Glutamatergic neuron (in vitro differentiated cells): Measurements from ENCODE around the gene TBC1D14. TPM values are rescaled to one million over a fixed set of nuclear protein-coding genes. Genes with fewer than 3 reads are reported as not detected.

Experiments used
- DNase-seq: peaks from one replicate; pipeline ENCODE4 v3.0.0; 2022
- H3K27ac Mint-ChIP-seq: one replicate; pipeline ENCODE4 v1.8.0; 2020; ENCODE audit warnings: mild to moderate bottlenecking, mixed read lengths, inconsistent platforms; ENCODE audit not compliant: unreplicated experiment
- H3K27me3 Mint-ChIP-seq: one replicate; pipeline ENCODE4 v1.8.0; 2020; ENCODE audit warnings: mild to moderate bottlenecking, moderate library complexity, mixed read lengths, inconsistent platforms; ENCODE audit not compliant: unreplicated experiment
- H3K36me3 Mint-ChIP-seq: one replicate; pipeline ENCODE4 v1.8.0; 2020; ENCODE audit warnings: mild to moderate bottlenecking, mixed read lengths, inconsistent platforms; ENCODE audit not compliant: unreplicated experiment
- H3K4me1 Mint-ChIP-seq: one replicate; pipeline ENCODE4 v1.8.0; 2020; ENCODE audit warnings: mild to moderate bottlenecking, low read depth, mixed read lengths, inconsistent platforms; ENCODE audit not compliant: unreplicated experiment
- H3K4me3 Mint-ChIP-seq: one replicate; pipeline ENCODE4 v1.8.0; 2020; ENCODE audit warnings: mild to moderate bottlenecking, mixed read lengths, inconsistent platforms; ENCODE audit not compliant: unreplicated experiment
- H3K9me3 Mint-ChIP-seq: one replicate; pipeline ENCODE4 v1.8.0; 2020; ENCODE audit warnings: mild to moderate bottlenecking, moderate library complexity, mixed read lengths, inconsistent platforms; ENCODE audit not compliant: unreplicated experiment
- CTCF ChIP-seq: fragments of 200-600 bp; sonication (generic); IDR thresholded peaks from one replicate; pipeline ENCODE4 v1.5.0; 2021; ENCODE audit not compliant: partially characterized antibody, unreplicated experiment
- total RNA-seq: library from RNA; stranded (reverse); fragmentation: NEBNext Ultra II Directional; extraction: Animal tissue kit (Norgen Biotek cat#: 25700); gene quantifications from one replicate; pipeline ENCODE4 v1.2.1, GENCODE V29; 2021; ENCODE audit not compliant: unreplicated experiment

The TBC1D14 gene
- total RNA-seq, 1 donor from 2014 or later, result 82.2 TPM

DNA sequence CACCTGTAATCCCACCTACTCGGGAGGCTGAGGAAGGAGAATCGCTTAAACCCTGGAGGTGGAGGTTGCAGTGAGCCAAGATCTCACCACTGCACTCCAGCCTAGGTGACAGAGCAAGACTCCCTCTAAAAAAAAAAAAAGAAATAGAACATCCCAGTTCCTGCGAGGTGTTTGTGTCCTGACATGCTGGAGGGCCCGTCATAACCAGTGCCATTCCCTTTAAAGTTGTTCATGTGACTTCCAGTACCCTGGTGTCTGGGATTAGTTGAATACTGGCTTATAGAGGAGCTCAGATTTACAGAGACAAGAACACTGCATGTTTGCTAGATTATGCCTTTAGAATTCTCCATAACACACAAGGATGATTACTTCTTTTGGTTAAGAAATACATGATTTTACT is 95.9 kb downstream of the TBC1D14 start:
- no peaks in the 10 kb centered on the region for H3K36me3 Mint-ChIP-seq
- H3K4me1 Mint-ChIP-seq, result no peaks in the 10 kb centered on the region
- no peak overlapping the region for H3K27ac Mint-ChIP-seq
- H3K9me3 Mint-ChIP-seq, result no peaks in the 10 kb centered on the region
- DNase-seq, result no peak
- H3K4me3 Mint-ChIP-seq, result no peak overlapping the region
- TF ChIP-seq CTCF, result no peak
- H3K27me3 Mint-ChIP-seq, result peaks cover 7% of the 10 kb centered on the region

- H3K36me3 Mint-ChIP-seq, result no peaks in the 10 kb centered on the region
- no peak overlapping the region for H3K27ac Mint-ChIP-seq
- DNase-seq, result no peak
- H3K4me3 Mint-ChIP-seq, result no peak overlapping the region
- no peaks in the 10 kb centered on the region for H3K4me1 Mint-ChIP-seq
- no peaks in the 10 kb centered on the region for H3K9me3 Mint-ChIP-seq
- no peak for TF ChIP-seq CTCF
- H3K27me3 Mint-ChIP-seq, result peaks cover 4% of the 10 kb centered on the region
Measured at GRCh38 chr4:7006411-7006810, 96.8 kb downstream of the TBC1D14 start.

DNA sequence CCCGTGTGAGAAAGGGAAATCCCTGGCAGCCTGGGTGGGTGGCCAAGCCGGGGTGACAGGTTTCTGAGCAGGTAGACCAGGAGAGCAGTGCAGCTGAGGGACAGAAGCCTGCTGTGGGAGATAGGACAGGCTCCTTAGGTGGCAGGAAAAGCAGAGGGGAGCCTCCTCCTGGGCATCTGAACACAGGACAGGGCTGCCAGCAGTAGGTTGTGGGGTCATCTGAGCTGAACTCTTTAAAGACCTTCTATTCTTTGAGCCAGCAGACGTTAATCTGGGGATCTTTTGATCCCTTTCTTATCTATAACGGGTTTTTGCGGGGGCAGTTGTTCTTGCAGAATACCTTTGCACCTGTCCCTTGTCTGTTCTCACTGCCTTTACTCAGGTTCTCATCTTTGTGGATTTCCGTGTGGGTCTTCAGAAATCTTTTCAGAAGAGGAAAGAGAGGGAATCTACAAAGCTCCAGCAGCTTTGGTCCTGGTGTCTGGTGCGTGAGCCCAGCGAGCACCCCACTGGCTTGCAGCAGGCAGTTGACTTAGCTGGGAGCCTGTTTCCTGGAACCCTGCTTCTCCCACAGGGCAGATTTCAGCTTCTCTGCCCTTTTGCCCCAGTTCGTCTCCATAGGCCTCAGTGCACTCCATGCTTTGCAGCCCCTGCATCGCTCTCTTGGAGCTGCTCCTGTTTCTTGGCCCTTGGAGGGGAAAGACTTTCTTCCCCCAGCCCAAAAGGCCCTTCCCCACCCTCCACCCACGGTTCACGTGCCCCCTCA is 97.7 kb downstream of the TBC1D14 start:
- H3K4me3 Mint-ChIP-seq, result no peak overlapping the region
- no peak overlapping the region for H3K27ac Mint-ChIP-seq
- H3K36me3 Mint-ChIP-seq, result no peaks in the 10 kb centered on the region
- TF ChIP-seq CTCF, result no peak
- no peak for DNase-seq
- no peaks in the 10 kb centered on the region for H3K4me1 Mint-ChIP-seq
- H3K9me3 Mint-ChIP-seq, result no peaks in the 10 kb centered on the region
- H3K27me3 Mint-ChIP-seq, result peaks cover 2% of the 10 kb centered on the region

GRCh38 chr4:7007944-7008343 is 98.3 kb downstream of the TBC1D14 start:
- Mint-ChIP-seq H3K9me3 (no peaks in the 10 kb centered on the region), H3K4me1 (no peaks in the 10 kb centered on the region), H3K4me3 (no peak overlapping the region), H3K27me3 (peaks cover 2% of the 10 kb centered on the region), H3K27ac (no peak overlapping the region), H3K36me3 (no peaks in the 10 kb centered on the region)
- DNase-seq, result no peak
- TF ChIP-seq CTCF, result no peak

DNA sequence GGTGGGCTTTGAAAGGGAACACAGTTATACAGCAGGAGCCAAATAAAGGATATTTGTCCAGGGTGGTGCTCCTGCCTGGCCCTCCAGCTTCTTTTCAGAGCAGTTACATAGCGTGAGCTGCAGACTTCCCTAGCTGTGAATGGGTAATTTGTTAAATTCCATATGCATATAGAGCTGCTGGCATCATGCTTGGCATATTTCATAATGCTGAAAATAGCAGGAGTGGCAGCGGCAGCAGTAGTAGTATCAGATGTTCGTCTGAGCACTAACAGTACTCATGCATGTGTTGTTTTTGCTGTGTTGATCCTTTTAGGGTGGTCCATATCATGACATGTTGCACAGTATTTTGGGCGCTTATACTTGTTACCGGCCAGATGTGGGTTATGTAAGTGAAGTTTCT is 99.9 kb downstream of the TBC1D14 start:
- no peaks in the 10 kb centered on the region for H3K36me3 Mint-ChIP-seq
- H3K9me3 Mint-ChIP-seq, result no peaks in the 10 kb centered on the region
- H3K27me3 Mint-ChIP-seq, result no peaks in the 10 kb centered on the region

More for the DNA sequence above, 99.9 kb downstream of the TBC1D14 start:
- no peak for DNase-seq
- Mint-ChIP-seq H3K4me3 (no peak overlapping the region), H3K4me1 (peaks cover 2% of the 10 kb centered on the region), H3K27ac (no peak overlapping the region)
- no peak for TF ChIP-seq CTCF
